BJ (cell line): ENCODE results near the gene RAPGEF5. TPM values are rescaled to one million over a fixed set of nuclear protein-coding genes. Genes with fewer than 3 reads are reported as not detected.

Experiments used
- CTCF ChIA-PET: fragments of 350-600 bp; formaldehyde crosslinking; extraction: SDS; loops from one replicate; lab custom pipeline; 2021; ENCODE audit warnings: antibody characterized with exemption, inconsistent platforms; lab: Yijun Ruan, JAX
- POLR2A ChIA-PET: fragments of 300-600 bp; sonication (Branson Sonifier 250); formaldehyde crosslinking; extraction: SDS; loops from one replicate; lab custom pipeline; 2021; ENCODE audit warnings: antibody characterized with exemption; lab: Charles Lee
- DNase-seq: peaks from one replicate; pipeline ENCODE4 v3.0.0-alpha.2; 2011; ENCODE audit warnings: low read depth
- H3K27me3 ChIP-seq: 2 replicates; pipeline ENCODE4 v1.6.0; 2011; ENCODE audit warnings: low read length; ENCODE audit not compliant: control insufficient read depth, insufficient read depth
- H3K36me3 ChIP-seq: 2 replicates; pipeline ENCODE4 v1.5.1; 2011; ENCODE audit warnings: low read length; ENCODE audit not compliant: control insufficient read depth, insufficient read depth
- H3K4me3 ChIP-seq: 2 replicates; pipeline ENCODE4 v1.5.1; 2011; ENCODE audit warnings: low read depth, mild to moderate bottlenecking, control low read depth, low read length
- polyA plus RNA-seq: library from polyadenylated mRNA; depleted of rRNA; stranded (reverse); fragments of >200 nt; gene quantifications from 2 replicates; pipeline ENCODE4 v1.2.3, GENCODE V29; 2011
- TF ChIP-seq, protein P1 (sequence below): IDR thresholded peaks from 2 replicates; pipeline ENCODE4 v1.5.1; 2011; ENCODE audit warnings: low read depth, mild to moderate bottlenecking, control low read depth, inconsistent platforms, low read length, moderate library complexity; ENCODE audit not compliant: insufficient read depth

The RAPGEF5 gene
- polyA plus RNA-seq, 1 experiment: not detected

DNA sequence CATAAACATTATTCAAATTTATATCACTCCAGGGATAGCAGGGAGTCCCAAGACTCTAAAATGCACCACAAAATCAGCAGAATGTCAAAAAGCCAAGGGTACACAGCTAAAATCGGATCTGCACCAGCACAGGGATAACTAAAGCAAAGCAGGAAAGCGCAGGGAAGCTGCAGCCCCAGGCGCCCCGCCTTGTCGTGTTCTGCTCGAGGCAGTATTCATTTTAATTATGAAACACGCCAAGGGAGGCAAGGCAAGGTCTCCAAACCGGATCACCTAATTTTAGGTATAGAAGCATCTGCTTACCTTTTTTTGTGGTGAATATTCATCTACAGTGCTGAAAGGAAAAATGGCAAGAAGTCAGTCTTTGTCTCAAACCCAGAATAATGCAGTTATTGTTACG is 199.4 kb downstream of the RAPGEF5 start:
- ChIA-PET POLR2A (no interaction called here), CTCF (interaction anchor here (1.7 kb wide), 1 partner anchor 17 kb away, joined by 4 read pairs; no protein-coding TSS in a partner anchor)
- no peak for DNase-seq
- TF ChIP-seq, protein P1, sequence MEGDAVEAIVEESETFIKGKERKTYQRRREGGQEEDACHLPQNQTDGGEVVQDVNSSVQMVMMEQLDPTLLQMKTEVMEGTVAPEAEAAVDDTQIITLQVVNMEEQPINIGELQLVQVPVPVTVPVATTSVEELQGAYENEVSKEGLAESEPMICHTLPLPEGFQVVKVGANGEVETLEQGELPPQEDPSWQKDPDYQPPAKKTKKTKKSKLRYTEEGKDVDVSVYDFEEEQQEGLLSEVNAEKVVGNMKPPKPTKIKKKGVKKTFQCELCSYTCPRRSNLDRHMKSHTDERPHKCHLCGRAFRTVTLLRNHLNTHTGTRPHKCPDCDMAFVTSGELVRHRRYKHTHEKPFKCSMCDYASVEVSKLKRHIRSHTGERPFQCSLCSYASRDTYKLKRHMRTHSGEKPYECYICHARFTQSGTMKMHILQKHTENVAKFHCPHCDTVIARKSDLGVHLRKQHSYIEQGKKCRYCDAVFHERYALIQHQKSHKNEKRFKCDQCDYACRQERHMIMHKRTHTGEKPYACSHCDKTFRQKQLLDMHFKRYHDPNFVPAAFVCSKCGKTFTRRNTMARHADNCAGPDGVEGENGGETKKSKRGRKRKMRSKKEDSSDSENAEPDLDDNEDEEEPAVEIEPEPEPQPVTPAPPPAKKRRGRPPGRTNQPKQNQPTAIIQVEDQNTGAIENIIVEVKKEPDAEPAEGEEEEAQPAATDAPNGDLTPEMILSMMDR: no peak
- no peak overlapping the region for H3K4me3 ChIP-seq
- H3K27me3 ChIP-seq: no peaks in the 10 kb centered on the region
- no peaks in the 10 kb centered on the region for H3K36me3 ChIP-seq

DNA sequence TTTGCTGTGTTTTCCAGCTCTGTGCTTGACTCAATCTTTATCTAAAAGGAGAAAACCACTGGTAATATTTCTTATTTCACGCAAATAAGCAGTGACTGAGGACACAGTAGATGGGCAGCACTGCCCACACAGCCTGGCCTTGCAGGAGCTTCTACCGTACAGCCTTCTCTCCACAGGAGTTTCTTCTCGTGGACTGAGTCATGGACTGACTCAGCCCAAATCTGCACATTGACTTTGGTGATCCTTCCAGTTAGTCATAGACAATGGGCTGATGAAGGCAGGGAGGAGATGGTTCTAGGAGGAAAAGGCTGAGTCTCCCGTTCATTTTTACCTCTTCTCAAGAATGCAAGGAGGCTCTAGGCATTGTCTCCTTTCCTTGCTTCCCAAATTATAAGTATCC is 200.7 kb downstream of the RAPGEF5 start:
- ChIA-PET CTCF (no interaction called here), POLR2A (no interaction called here)
- no peak for DNase-seq
- Histone ChIP-seq H3K36me3 (no peaks in the 10 kb centered on the region), H3K4me3 (no peak overlapping the region), H3K27me3 (no peaks in the 10 kb centered on the region)
- TF ChIP-seq, protein P1: no peak

DNA sequence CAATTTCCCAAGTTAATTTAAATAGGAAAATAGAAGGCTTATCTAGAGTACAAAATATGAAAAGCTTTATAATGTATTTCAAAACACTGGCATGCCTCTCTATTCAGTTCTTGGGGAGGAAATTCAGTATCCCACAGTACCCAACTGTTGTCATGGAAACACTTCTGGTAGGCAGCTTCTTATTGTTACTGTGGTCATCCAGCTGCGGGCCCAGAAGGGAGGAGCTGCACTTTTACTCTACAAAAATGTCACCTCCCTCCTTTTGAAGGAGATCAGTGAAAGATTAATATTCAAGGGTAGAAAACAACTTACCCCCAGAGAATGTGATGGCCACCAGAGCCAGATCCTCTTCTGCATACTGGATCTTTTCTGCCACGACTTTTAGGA is 202.8 kb downstream of the RAPGEF5 start:
- POLR2A ChIA-PET: no interaction called here

DNA sequence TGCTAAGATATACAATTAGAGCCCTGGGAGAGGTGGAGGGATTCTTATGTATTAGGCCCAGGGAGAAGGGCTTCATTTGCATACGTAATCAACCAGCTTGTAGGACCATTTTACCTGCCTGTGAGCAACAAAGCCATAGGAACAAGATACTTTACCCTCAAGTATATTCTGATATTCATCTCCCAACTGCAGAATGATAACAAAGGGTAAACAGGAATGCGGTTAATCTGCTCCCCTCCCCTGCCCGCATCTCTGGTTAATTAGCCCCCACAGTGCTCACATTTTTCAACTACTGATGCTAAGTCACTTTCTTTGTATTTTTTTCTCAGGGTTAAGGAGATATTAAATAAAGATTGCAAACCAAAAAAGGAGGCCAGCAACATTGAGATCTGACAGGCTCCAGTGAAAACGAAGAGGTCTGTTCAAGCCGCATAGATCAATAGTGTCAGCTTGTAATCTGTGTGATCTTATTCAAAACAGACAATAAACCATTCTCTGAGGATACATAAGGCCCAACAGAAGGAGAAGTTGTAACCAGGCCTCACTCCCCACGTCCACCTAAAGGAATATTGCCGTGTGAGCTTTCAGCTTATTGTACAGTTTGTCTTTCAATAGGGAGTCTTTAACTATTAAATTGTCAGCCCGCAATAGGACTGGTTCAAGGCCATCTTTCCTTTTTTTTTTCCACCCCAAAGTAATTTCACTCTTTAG is 203.4 kb downstream of the RAPGEF5 start:
- H3K36me3 ChIP-seq: no peaks in the 10 kb centered on the region
- ChIA-PET CTCF (interaction anchor here (1.7 to 1.8 kb wide), 2 partner anchors 44 to 331 kb away, joined by 3 to 6 read pairs; no protein-coding TSS in a partner anchor), POLR2A (no interaction called here)
- no peak for DNase-seq
- no peak overlapping the region for H3K4me3 ChIP-seq
- H3K27me3 ChIP-seq: no peaks in the 10 kb centered on the region
- TF ChIP-seq, protein P1: no peak

More for the DNA sequence above, 202.8 kb downstream of the RAPGEF5 start:
- no peaks in the 10 kb centered on the region for H3K27me3 ChIP-seq
- CTCF ChIA-PET: interaction anchor here (1.8 kb wide), 1 partner anchor 44 kb away, joined by 6 read pairs; no protein-coding TSS in a partner anchor
- TF ChIP-seq, protein P1: no peak
- no peak for DNase-seq
- H3K4me3 ChIP-seq: no peak overlapping the region
- no peaks in the 10 kb centered on the region for H3K36me3 ChIP-seq

DNA sequence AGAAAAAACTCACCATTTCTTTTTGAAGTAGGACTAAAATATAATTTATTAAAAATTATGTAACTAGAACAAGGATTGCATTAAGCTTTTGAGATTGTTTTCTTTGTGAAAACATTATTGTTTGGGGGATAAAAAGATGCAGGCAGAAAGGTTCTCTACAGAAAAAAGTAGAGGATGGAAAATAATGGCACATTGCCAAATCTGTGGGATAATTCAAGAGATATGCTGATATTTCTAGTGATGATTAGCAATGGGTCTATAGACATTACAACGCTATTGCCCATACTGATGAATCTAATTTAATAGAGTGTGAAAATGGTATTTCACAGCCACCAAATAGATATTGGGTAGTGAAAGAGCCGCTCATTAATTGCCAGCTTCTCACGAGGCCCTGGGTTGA is 204.3 kb downstream of the RAPGEF5 start:
- Histone ChIP-seq H3K27me3 (no peaks in the 10 kb centered on the region), H3K4me3 (no peak overlapping the region), H3K36me3 (no peaks in the 10 kb centered on the region)
- TF ChIP-seq, protein P1: no peak
- CTCF ChIA-PET: interaction anchor here (1.7 to 1.8 kb wide), 2 partner anchors 43 to 332 kb away, joined by 3 to 6 read pairs; no protein-coding TSS in a partner anchor
- DNase-seq: no peak
- POLR2A ChIA-PET: no interaction called here
